Left lung (tissue), 10 donors: ENCODE data around the gene CYGB. TPM values are rescaled to one million over a fixed set of nuclear protein-coding genes. Genes with fewer than 3 reads are reported as not detected.
A peak's percentile ranks its signal among the peaks of the same experiment; 100 is the strongest.

Source experiments
- ATAC-seq: fragments of 200-7000 bp; cut with Tn5 transposase; one replicate; pipeline ENCODE4 v1.9.1; 2020; ENCODE audit warnings: moderate library complexity
- DNase-seq, 4 donors: peaks; one replicate each; pipeline ENCODE4 v3.0.0-alpha.2; 2013 to 2020
- H3K27ac ChIP-seq, 2 donors: fragments of 200-600 bp; sonication (generic) in 1 of 2; one replicate each; pipeline versions ENCODE4 v1.5.0 to v1.8.0; 2020 to 2021
- H3K27me3 ChIP-seq, 2 donors: fragments of 200-600 bp; sonication (generic) in 1 of 2; one replicate each; pipeline versions ENCODE4 v1.5.0 to v1.8.0; 2020 to 2021
- H3K36me3 ChIP-seq, 2 donors: fragments of 200-600 bp; sonication (generic) in 1 of 2; one replicate each; pipeline versions ENCODE4 v1.5.0 to v1.8.0; 2020 to 2021
- H3K4me1 ChIP-seq, 2 donors: fragments of 200-600 bp; one replicate each; pipeline ENCODE4 v1.8.0; 2021
- H3K4me3 ChIP-seq, 2 donors: fragments of 200-600 bp; sonication (generic) in 1 of 2; one replicate each; pipeline versions ENCODE4 v1.5.0 to v1.8.0; 2020 to 2021; ENCODE audit warnings: mild to moderate bottlenecking in 1 of 2
- H3K9me3 ChIP-seq, 2 donors: fragments of 200-600 bp; sonication (generic) in 1 of 2; one replicate each; pipeline versions ENCODE4 v1.5.0 to v1.8.0; 2020 to 2021
- CTCF ChIP-seq, 2 donors: fragments of 200-600 bp; sonication (generic) in 1 of 2; IDR thresholded peaks; one replicate each; pipeline versions ENCODE4 v1.5.0 to v1.8.0; 2021; ENCODE audit warnings: antibody characterized with exemption in 2 of 2
- intact Hi-C, 2 donors: fragments of 100-400 bp; cut with DNase I; formaldehyde crosslinking; loops; one replicate each; pipeline versions ENCODE4 v1.11.2 to v1.14.2; 2022
- polyA plus RNA-seq, 6 donors: library from polyadenylated mRNA; unstranded; fragments of 120-200 nt; gene quantifications; one replicate each; pipeline ENCODE4 v1.2.1, GENCODE V29; 2013; ENCODE audit not compliant: insufficient read length in 6 of 6
- total RNA-seq, 2 donors: library from RNA; stranded (reverse); fragmentation: NEBNext Ultra II Directional; extraction: Animal tissue kit (Norgen Biotek cat#: 25700); gene quantifications; one replicate each; pipeline ENCODE4 v1.2.1, GENCODE V29; 2021
- donor health status: DM: no; HTN: yes; CAD: no.
- donor health status: DM: no; HTN: no; CAD: no.

CYGB gene
- total and polyA plus RNA-seq, 8 donors, result 10.2 to 37.1 (median 26.4) TPM

- TF ChIP-seq CTCF (IDR thresholded peaks at IDR 0.05), result no peak
- no peaks in the 10 kb centered on the region for H3K9me3 ChIP-seq
- H3K4me1 ChIP-seq, result peaks cover 25 to 70% of the 10 kb centered on the region in 2 donors
- intact Hi-C loops, result no loop called here
- peak in 1 of 4 donors; percentile 72 for DNase-seq
- H3K27me3 ChIP-seq, result peaks cover 0 to 24% of the 10 kb centered on the region in 2 donors
- no peak overlapping the region for H3K4me3 ChIP-seq
- H3K36me3 ChIP-seq, result no peaks in the 10 kb centered on the region
- H3K27ac ChIP-seq, result peak overlapping the region in 1 of 2 donors; percentile 48
- no peak for ATAC-seq
Measured at GRCh38 chr17:76544546-76545365, 7.2 kb upstream of the CYGB start.

GRCh38 chr17:76543826-76544545 lies 6.5 kb upstream of the CYGB start:
- no peaks in the 10 kb centered on the region for H3K36me3 ChIP-seq
- no peak for ATAC-seq
- no peak overlapping the region for H3K4me3 ChIP-seq
- DNase-seq, result peak in 2 of 4 donors; percentile 64 to 71
- intact Hi-C loops, result no loop called here
- no peak for TF ChIP-seq CTCF (IDR thresholded peaks at IDR 0.05)
- H3K9me3 ChIP-seq, result no peaks in the 10 kb centered on the region
- H3K27me3 ChIP-seq, result peaks cover 0 to 31% of the 10 kb centered on the region in 2 donors
- H3K4me1 ChIP-seq, result peaks cover 25 to 76% of the 10 kb centered on the region in 2 donors
- H3K27ac ChIP-seq, result peak overlapping the region in 1 of 2 donors; percentile 48

GRCh38 chr17:76543482-76543825 lies 5.9 kb upstream of the CYGB start:
- no peak overlapping the region for H3K4me3 ChIP-seq
- peak overlapping the region in 1 of 2 donors; percentile 48 for H3K27ac ChIP-seq
- DNase-seq, result peak in 1 of 4 donors; percentile 42

GRCh38 chr17:76542984-76543383 lies 5.5 kb upstream of the CYGB start:
- Histone ChIP-seq H3K27me3 (peaks cover 6 to 41% of the 10 kb centered on the region in 2 donors), H3K4me3 (no peak overlapping the region), H3K9me3 (no peaks in the 10 kb centered on the region), H3K4me1 (peaks cover 30 to 78% of the 10 kb centered on the region in 2 donors), H3K36me3 (no peaks in the 10 kb centered on the region), H3K27ac (no peak overlapping the region)
- DNase-seq (peak in 1 of 4 donors; percentile 21), ATAC-seq (no peak)
- no peak for TF ChIP-seq CTCF (IDR thresholded peaks at IDR 0.05)
- intact Hi-C loops, result no loop called here

More at GRCh38 chr17:76543482-76543825, 5.9 kb upstream of the CYGB start:
- H3K36me3 ChIP-seq, result no peaks in the 10 kb centered on the region
- intact Hi-C loops, result no loop called here
- no peaks in the 10 kb centered on the region for H3K9me3 ChIP-seq
- peaks cover 2 to 37% of the 10 kb centered on the region in 2 donors for H3K27me3 ChIP-seq
- no peak for ATAC-seq
- no peak for TF ChIP-seq CTCF (IDR thresholded peaks at IDR 0.05)
- H3K4me1 ChIP-seq, result peaks cover 26 to 77% of the 10 kb centered on the region in 2 donors

- intact Hi-C loops, result no loop called here
- DNase-seq (peak in 1 of 4 donors; percentile 52), ATAC-seq (no peak)
- Histone ChIP-seq H3K36me3 (no peaks in the 10 kb centered on the region), H3K9me3 (no peaks in the 10 kb centered on the region), H3K4me3 (no peak overlapping the region), H3K4me1 (peaks cover 30 to 82% of the 10 kb centered on the region in 2 donors), H3K27ac (no peak overlapping the region), H3K27me3 (peaks cover 10 to 45% of the 10 kb centered on the region in 2 donors)
- no peak for TF ChIP-seq CTCF (IDR thresholded peaks at IDR 0.05)
Measured at GRCh38 chr17:76542566-76542971, 5.1 kb upstream of the CYGB start.
